ENCODE measurements around the gene ZC3H18. TPM values are rescaled to one million over a fixed set of nuclear protein-coding genes. Genes with fewer than 3 reads are reported as not detected.
A peak's percentile ranks its signal among the peaks of the same experiment; 100 is the strongest.

ZC3H18 gene
- total and polyA plus RNA-seq, 7 donors = 9.6 to 37.7 (median 16.1) TPM

DNA sequence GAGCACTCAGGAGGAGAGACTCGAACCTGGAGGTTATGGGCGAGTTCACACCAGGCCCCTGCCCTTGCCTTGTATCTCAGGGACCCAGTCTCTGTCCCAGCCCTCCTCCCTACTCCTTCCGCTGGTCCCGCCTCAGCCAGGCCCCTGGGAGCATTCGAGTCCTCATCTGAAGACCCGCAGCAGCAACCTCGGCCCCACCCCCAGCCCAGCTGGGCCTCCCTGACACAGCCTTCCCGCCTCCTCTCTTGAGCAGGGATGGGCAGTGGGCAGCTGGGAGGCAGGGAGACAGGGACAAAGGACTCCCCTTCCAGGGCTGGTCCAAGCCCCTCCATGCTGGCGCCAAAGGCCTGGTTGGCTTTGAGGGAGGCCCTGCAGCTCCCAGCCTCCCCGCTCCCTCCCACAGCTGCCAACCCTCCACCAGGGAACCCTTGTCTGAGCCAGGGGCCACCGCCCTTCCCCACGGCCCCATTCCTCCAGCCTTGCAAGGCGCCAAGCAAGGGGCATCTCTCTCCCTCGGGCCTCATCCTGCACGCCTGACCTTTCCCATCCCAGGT lies 15.4 kb upstream of the ZC3H18 start:
- Histone ChIP-seq H3K4me3 (no peak overlapping the region), H3K9me3 (no peaks in the 10 kb centered on the region), H3K27me3 (peaks cover 0 to 56% (median 0%) of the 10 kb centered on the region in 3 donors), H3K36me3 (no peaks in the 10 kb centered on the region), H3K27ac (no peak overlapping the region), H3K4me1 (peaks cover 0 to 6% (median 3%) of the 10 kb centered on the region in 4 donors)
- intact Hi-C loops (cut with DNase I) = no loop called here
- TF ChIP-seq EP300 (IDR thresholded peaks at IDR 0.05) (no peak), POLR2A (IDR thresholded peaks at IDR 0.05) (no peak), POLR2AphosphoS5 (IDR thresholded peaks at IDR 0.05) (no peak)
- TF ChIP-seq, protein P1, sequence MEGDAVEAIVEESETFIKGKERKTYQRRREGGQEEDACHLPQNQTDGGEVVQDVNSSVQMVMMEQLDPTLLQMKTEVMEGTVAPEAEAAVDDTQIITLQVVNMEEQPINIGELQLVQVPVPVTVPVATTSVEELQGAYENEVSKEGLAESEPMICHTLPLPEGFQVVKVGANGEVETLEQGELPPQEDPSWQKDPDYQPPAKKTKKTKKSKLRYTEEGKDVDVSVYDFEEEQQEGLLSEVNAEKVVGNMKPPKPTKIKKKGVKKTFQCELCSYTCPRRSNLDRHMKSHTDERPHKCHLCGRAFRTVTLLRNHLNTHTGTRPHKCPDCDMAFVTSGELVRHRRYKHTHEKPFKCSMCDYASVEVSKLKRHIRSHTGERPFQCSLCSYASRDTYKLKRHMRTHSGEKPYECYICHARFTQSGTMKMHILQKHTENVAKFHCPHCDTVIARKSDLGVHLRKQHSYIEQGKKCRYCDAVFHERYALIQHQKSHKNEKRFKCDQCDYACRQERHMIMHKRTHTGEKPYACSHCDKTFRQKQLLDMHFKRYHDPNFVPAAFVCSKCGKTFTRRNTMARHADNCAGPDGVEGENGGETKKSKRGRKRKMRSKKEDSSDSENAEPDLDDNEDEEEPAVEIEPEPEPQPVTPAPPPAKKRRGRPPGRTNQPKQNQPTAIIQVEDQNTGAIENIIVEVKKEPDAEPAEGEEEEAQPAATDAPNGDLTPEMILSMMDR (IDR thresholded peaks at IDR 0.05) = no peak
- DNase-seq = no peak
- 70 to 74% methylated on average over 15 of the region's 15 CpGs for WGBS, 2 donors

DNA sequence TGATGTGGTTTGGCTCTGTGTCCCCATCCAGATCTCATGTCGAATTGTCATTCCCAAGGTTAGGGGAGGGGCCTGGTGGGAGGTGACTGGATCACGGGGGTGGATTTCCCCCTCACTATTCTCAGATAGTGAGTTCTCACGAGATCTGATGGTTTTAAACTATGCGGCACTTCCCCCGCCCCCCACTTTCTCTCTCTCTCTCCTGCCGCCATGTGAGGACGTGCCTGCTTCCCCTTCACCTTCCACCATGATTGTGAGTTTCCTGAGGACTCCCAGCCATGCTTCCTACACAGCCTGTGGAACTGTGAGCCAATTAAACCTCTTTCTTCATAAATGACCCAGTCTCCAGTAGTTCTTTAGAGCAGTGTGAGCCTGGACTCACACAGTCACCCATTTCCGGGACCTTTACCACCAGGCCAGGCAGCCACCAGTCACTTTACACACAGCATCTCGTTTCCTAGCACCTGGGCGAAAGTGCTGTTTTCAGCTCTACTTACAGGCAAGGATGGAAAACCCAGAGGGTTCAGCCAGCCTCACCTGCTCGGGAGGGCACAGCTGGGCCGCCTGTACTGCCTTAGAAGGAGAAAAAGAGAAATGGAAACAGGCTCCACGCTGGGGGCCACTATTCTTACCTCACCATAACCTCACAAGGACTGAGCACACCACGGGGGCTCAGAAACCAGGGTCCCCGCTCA lies 13.8 kb upstream of the ZC3H18 start:
- no peak for TF ChIP-seq POLR2A (IDR thresholded peaks at IDR 0.05)
- TF ChIP-seq EP300 (IDR thresholded peaks at IDR 0.05) = no peak
- TF ChIP-seq, protein P1 (IDR thresholded peaks at IDR 0.05) = no peak
- TF ChIP-seq POLR2AphosphoS5 (IDR thresholded peaks at IDR 0.05) = no peak
- Histone ChIP-seq H3K4me1 (peaks cover 0 to 6% (median 3%) of the 10 kb centered on the region in 4 donors), H3K36me3 (no peaks in the 10 kb centered on the region), H3K4me3 (no peak overlapping the region), H3K27ac (no peak overlapping the region), H3K9me3 (no peaks in the 10 kb centered on the region), H3K27me3 (peaks cover 0 to 65% (median 0%) of the 10 kb centered on the region in 3 donors)
- WGBS, 2 donors = 79 to 83% methylated on average over 14 to 15 of the region's 15 CpGs
- intact Hi-C loops (cut with DNase I) = no loop called here
- DNase-seq = no peak

DNA sequence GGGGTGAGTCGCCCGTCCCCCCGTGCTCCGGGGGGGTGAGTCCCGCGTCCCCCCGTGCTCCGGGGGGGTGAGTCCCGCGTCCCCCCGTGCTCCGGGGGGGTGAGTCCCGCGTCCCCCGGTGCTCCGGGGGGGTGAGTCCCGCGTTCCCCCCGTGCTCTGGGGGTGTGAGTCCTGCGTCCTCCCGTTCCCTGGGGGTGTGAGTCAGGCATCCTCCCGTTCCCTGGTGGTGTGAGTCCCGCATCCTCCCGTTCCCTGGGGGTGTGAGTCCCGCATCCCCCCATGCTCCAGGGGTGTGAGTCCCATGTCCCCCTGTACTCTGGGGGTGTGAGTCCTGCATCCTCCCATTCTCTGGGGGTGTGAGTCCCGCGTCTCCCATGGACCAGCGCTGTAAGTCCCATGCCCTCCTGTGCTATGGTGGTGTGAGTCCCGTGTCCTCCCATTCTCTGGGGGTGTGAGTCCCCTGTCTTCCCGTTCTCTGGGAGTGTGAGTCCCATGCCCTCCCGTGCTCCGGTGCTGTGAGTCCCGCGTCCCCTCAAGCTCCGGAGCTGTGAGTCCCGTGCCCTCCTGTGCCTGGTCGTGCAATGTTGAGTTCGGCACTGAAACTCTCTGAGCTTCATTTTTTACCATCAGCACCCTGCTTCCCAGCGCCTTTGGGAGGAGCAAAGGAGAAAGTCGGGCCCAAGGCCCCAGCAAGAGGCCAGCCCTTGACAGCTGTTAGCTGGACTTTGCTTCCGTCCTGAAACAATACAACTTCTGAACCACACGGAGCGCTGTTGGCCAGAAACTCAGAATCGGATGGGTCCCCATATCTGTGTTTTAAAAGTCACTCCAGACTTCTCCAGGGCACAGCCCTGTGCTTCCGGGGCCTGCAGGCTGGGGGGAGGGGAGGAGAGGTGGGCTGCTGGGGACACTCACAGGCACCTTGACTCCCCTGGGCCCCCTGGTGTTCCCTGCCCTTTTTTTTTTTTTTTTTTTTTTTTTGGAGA lies 11.5 kb upstream of the ZC3H18 start:
- intact Hi-C loops (cut with DNase I) = no loop called here
- Histone ChIP-seq H3K9me3 (no peaks in the 10 kb centered on the region), H3K27me3 (peaks cover 0 to 57% (median 0%) of the 10 kb centered on the region in 3 donors), H3K4me1 (peaks cover 0 to 12% (median 8%) of the 10 kb centered on the region in 4 donors), H3K27ac (no peak overlapping the region), H3K36me3 (no peaks in the 10 kb centered on the region), H3K4me3 (no peak overlapping the region)
- TF ChIP-seq POLR2A (IDR thresholded peaks at IDR 0.05) = no peak
- TF ChIP-seq POLR2AphosphoS5 (IDR thresholded peaks at IDR 0.05) = peak in 1 of 4 donors; percentile 22
- TF ChIP-seq, protein P1 (IDR thresholded peaks at IDR 0.05) = peak in 2 of 4 experiments; percentile 23 to 36
- no peak for TF ChIP-seq EP300 (IDR thresholded peaks at IDR 0.05)
- WGBS, 2 donors = 44 to 64% methylated on average over 45 of the region's 45 CpGs
- peak; percentile 89 for DNase-seq

DNA sequence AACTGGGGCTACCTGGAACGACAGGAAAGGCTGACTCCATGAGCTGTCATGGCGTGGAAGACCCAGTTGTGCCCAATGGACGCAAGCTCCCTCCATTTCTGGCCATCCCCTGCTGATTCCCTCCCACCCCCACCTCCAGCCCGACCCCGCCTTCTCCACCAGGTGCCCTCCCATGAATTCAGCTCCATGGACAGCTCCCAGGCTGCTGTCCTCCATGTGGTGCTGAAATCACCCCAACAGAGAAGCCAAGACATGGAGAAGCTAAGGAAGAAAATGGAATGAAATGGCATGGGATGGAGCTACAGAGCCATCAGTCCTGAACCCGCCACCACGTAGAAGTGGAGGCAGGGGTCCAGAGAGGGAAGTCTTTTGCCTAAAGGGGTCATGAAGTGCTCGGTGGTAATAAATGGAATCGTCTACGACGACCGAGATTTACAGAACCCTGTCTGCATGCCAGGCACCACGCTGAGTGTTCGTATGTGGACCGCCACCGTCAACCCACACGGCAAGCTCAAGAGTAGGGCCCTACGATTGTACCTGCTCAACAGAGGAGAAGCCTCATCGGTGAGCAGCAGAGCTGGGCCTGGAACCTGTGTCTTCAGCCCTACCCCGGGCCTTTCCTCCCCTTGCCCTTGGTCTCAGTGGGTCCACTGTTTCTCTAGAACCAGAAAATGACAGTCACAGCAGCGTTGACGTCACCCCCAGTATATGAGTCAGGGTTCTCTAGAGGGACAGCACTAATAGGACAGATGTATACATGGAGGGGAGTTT lies 9.3 kb upstream of the ZC3H18 start:
- Histone ChIP-seq H3K36me3 (no peaks in the 10 kb centered on the region), H3K4me1 (peaks cover 0 to 12% (median 8%) of the 10 kb centered on the region in 4 donors), H3K27ac (no peak overlapping the region), H3K27me3 (peaks cover 0 to 35% (median 0%) of the 10 kb centered on the region in 3 donors), H3K9me3 (no peaks in the 10 kb centered on the region), H3K4me3 (no peak overlapping the region)
- TF ChIP-seq EP300 (IDR thresholded peaks at IDR 0.05) (no peak), POLR2AphosphoS5 (IDR thresholded peaks at IDR 0.05) (no peak), POLR2A (IDR thresholded peaks at IDR 0.05) (no peak)
- TF ChIP-seq, protein P1 (IDR thresholded peaks at IDR 0.05) = no peak
- DNase-seq = no peak
- intact Hi-C loops (cut with DNase I) = no loop called here
- WGBS, 2 donors = 65 to 70% methylated on average over 22 of the region's 22 CpGs
